NCI-H69 (cell line): ENCODE results near the gene HPS4.
"Not testable (repeated sequence)": the region's sequence is repeated elsewhere in the genome, so short reads cannot be mapped to it uniquely, and the experiment has no call there.

Experiments
- DNase-seq: peaks from one replicate; lab custom pipeline; 2025; lab: John Stamatoyannopoulos, UW

The HPS4 gene

GRCh38 chr22:26442086-26442756 lies 41.4 kb downstream of the HPS4 start:
- no peak for DNase-seq

- DNase-seq: no peak
Measured at GRCh38 chr22:26439559-26439958, 44.0 kb downstream of the HPS4 start.

- not testable (repeated sequence) for DNase-seq
Measured at GRCh38 chr22:26438776-26439175, 44.8 kb downstream of the HPS4 start.

GRCh38 chr22:26437694-26438392 lies 45.7 kb downstream of the HPS4 start:
- no peak for DNase-seq

- DNase-seq: no peak
Measured at GRCh38 chr22:26436903-26437515, 46.6 kb downstream of the HPS4 start.

GRCh38 chr22:26435327-26436093 lies 48.1 kb downstream of the HPS4 start:
- no peak for DNase-seq

- no peak for DNase-seq
Measured at GRCh38 chr22:26433805-26434204, 49.8 kb downstream of the HPS4 start.

- no peak for DNase-seq
Measured at GRCh38 chr22:26432619-26433311, 50.8 kb downstream of the HPS4 start.

- DNase-seq: no peak
Measured at GRCh38 chr22:26431261-26431995, 52.2 kb downstream of the HPS4 start.

GRCh38 chr22:26430600-26430999 lies 53.0 kb downstream of the HPS4 start:
- DNase-seq: no peak

- peak; percentile 57 for DNase-seq
Measured at GRCh38 chr22:26429458-26430286, 53.9 kb downstream of the HPS4 start.

- peak; percentile 92 for DNase-seq
Measured at GRCh38 chr22:26428515-26429457, 54.8 kb downstream of the HPS4 start, which contains the start of gene ASPHD2. Gene ASPHD2, plus strand, starts transcription at chr22:26429260. Its CDS starts 4,356 bp downstream, at chr22:26433616.

- no peak for DNase-seq
Measured at GRCh38 chr22:26426924-26427323, 56.7 kb downstream of the HPS4 start.

- no peak for DNase-seq
Measured at GRCh38 chr22:26418620-26419019, 65.0 kb downstream of the HPS4 start.

GRCh38 chr22:26417406-26417805 lies 66.2 kb downstream of the HPS4 start:
- DNase-seq: no peak

- DNase-seq: no peak
Measured at GRCh38 chr22:26416670-26417276, 66.8 kb downstream of the HPS4 start.

GRCh38 chr22:26416256-26416655 lies 67.3 kb downstream of the HPS4 start:
- no peak for DNase-seq

- no peak for DNase-seq
Measured at GRCh38 chr22:26414347-26414746, 69.2 kb downstream of the HPS4 start.

GRCh38 chr22:26410386-26410785 lies 73.2 kb downstream of the HPS4 start:
- DNase-seq: no peak
